Pons (tissue), 1 donor: ENCODE data around the gene CROCC.
"Not testable (repeated sequence)": the region's sequence is repeated elsewhere in the genome, so short reads cannot be mapped to it uniquely, and the experiment has no call there.

Source experiments
- DNase-seq: peaks from one replicate; pipeline ENCODE4 v3.0.0-alpha.2; 2016; ENCODE audit warnings: low spot score

Gene CROCC

GRCh38 chr1:16897653-16898052 lies 24.1 kb upstream of the CROCC start:
- not testable (repeated sequence) for DNase-seq

GRCh38 chr1:16898298-16898697 lies 23.4 kb upstream of the CROCC start:
- not testable (repeated sequence) for DNase-seq

DNA sequence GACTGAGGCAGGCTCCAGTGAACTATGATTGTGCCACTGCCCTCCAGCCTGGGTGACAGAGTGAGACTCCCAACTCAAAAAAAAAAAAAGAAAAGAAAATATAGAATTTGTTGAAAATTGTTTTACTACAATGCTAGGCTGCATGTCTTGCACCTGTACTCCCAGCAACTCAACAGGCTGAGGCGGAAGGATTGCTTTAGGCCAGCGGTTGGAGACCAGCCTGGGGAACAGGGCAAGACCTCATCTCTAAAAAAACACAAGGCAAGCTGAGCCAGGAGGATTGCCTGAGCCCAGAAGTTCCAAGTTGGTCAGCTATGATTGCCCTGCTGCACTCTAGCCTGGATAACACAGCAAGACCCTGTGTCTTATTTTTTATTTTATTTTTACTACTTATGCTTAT lies 22.7 kb upstream of the CROCC start:
- not testable (repeated sequence) for DNase-seq

GRCh38 chr1:16900751-16901150 lies 21.0 kb upstream of the CROCC start:
- no peak for DNase-seq

- not testable (repeated sequence) for DNase-seq
Observed at GRCh38 chr1:16901371-16901770, 20.4 kb upstream of the CROCC start.

DNA sequence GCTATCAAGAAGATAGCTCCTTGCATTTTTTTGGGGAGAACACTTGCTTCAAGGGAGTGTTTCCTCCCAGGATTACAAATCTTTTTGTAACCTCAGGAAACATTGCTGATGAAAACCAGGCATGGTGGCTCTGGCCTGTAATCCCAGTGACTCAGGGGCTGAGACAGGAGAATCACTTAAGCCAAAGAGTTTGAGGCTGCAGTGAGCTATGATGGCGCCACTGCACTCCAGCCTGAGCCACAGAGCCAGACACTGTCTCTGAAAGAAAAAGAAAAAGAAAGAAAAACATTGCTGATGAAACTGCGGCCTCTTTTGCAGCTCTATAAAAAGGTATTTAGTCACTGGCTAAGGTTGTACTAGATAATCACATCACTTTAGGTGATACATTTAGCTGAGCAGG lies 18.7 kb upstream of the CROCC start:
- DNase-seq = no peak

DNA sequence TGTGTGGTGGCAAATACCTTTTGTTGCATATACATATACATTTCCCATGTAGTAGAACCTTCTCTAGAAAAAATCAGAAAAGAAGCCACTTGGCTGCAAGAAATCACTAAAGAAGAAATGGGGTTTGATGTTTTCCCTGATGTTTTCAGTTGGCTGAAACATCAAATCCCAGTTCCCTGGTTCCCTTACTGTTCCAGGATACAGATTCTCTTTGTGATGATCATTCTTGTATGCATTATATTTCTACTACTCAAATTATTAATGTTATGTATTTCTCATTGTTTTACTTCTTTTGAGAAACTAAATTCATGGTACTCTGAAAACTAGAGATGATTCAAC lies 18.3 kb upstream of the CROCC start:
- no peak for DNase-seq

- peak; percentile 100 for DNase-seq
Observed at GRCh38 chr1:16904560-16905109, 17.1 kb upstream of the CROCC start.

DNA sequence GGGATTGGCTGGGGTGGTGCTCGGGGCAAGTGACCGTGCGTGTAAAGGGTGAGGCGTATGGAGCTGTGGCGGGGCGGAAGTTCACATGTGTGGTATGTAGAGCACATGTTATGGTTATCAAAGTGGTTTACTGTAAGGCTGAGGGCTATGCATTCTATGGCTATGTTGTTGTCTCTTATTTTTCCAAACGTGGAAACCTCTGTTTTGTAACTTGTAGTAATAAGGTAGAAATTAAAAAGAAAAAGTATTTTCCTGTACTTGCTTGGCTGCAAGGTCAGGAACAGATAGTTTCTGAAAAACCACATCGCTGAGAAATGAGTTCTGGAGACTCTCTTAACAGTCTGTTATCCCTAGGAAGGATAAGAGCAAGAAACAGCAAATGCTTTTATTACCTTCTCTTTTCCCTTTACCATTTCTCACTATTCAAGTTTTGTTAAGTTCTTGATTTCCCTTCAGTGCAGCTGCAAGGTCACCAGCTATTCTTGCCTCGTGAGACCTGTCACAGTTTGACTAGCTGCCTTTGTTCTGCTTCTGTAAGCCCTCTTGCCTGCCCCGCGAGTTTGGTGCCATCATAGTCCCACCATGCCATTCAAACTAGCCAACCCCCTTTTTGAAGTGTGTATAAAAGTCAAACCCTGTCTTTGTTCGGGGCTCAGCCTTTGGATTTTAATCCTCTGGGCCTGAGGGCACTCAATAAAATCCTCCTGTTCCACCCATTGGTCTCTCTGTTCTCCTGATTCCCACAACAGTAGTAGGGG lies 16.4 kb upstream of the CROCC start:
- DNase-seq = peak; percentile 93

GRCh38 chr1:16905868-16906702 lies 15.6 kb upstream of the CROCC start:
- no peak for DNase-seq

- no peak for DNase-seq
Observed at GRCh38 chr1:16906873-16907272, 14.9 kb upstream of the CROCC start.

DNA sequence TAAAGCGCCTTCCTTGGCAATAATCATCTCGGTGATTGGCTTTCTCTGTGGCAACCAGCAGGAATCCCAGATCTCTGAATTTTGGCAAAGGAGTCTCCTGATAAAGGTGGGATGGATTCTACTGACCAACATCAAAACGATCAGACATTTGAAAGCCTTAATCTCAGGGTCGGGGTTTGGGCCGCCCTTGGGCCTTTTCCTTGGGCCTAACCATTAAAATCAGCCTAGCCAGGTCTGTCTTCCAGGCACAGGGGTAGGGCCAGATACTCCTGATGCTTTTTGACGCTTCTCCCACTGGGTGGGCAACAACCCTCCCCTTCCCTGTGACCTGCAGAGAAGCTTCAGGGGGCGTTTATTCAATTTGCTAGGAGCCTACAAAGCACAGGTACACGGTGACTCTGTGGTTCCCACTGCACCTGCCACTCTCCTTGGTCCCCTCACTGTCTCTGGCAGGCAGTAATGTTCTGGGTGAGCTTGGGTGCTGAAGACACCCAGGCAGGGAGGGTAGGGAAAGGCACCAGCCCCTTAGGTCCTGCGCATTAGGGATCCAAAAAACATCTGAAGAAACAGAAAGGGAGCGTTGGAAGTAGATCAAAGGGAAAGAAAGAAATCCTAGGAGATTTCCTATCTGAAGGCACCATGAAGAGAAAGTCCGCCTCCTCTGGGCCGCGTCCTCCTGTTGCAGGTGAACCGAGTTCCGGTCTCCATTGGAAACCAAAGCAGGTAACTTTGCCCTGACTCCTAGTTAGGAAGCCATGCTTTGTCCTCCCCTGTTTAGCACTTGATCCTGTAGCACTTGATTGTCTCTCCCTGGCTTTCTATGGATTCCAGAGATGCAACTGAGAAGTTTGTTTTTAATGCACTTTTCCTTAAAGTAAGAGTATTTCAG lies 13.6 kb upstream of the CROCC start:
- DNase-seq = no peak

DNA sequence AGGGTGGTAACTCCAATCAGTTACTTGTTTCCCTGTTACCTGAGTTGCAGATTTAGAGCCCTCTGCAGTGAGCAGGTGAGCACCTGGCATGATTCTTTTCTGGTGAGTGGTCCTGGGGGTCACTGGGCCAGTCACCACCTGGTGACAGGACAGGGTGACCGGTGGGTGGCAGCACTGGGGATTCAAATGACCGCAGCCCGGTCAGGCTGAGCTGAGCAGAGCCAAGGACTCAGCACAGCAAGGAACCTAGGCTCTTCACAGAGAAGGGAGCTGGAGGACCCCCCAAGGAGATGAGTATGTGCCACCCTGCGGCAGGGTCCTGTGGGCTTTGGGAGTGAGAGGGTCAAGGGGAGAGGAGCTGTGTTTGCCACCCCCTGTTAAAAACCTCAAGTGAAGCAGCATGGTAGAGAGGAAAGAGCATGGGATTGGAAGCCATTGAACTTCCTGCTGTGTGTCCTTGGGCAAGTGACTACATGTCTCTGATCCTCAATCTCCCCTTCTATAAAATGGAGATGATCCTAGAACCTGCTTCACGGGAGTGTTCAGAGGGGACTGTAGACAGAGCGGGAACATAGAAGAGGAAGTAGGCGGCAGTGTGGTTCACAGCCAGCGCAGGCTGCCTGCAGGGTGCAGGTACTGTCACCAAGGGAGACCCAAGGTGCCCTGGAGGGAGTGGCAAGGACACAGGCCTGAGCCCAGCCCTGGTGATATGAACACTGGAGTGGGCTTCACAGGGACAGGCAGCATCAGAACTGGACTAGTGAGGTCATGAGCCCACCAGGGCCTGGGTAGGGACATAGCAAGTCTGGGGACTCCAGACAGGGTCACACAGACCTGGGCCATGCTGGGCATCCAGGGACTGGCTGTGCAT lies 9.6 kb upstream of the CROCC start:
- not testable (repeated sequence) for DNase-seq

DNA sequence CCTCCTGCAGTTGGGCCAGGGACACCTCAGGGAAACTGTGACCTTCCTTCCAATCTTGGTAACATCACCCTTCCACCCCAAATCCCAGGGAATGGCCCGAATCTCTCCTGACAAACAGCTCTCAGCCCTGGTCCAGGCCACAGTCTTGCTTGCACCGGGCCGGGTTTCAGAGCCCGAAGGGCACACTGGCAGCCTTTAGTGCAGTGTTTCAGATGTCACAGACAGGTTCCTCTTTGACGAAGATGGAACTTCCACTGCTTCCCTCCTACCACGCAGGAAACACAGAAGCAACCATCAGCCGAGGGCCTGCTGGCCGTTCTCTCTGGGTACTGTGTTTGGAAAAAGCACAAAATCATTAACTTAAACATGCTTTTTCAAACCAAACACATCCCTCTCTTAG lies 9.0 kb upstream of the CROCC start:
- peak; percentile 70 for DNase-seq

DNA sequence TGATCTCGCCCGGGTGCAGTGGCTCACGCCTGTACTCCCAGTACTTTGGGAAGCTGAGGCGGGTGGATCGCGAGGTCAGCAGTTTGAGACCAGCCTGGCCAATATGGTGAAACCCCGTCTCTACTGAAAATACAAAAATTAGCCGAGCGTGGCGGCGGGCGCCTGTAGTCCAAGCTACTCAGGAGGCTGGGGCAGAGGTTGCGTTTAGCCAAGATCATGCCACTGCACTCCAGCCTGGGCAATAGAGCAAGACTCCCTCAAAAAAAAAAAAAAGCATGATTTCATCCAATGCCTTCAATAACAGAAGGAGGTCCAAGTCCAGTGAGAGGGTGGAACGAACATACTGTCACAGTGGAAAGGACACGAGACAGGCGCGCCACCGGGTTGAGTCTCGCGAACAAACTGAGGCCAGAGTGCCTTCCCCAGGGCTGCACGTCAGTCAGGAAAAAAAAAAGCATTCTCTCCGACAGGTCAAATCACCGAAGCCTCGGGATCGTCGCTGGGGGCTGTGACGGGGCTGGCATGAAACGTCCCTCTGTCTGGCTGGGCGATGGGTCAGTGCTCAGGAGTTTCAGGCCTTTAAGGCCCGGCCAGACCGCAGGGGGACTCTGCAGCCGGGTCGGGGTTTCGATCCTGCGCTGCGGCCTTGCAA lies 8.4 kb upstream of the CROCC start:
- peak; percentile 64 for DNase-seq

DNA sequence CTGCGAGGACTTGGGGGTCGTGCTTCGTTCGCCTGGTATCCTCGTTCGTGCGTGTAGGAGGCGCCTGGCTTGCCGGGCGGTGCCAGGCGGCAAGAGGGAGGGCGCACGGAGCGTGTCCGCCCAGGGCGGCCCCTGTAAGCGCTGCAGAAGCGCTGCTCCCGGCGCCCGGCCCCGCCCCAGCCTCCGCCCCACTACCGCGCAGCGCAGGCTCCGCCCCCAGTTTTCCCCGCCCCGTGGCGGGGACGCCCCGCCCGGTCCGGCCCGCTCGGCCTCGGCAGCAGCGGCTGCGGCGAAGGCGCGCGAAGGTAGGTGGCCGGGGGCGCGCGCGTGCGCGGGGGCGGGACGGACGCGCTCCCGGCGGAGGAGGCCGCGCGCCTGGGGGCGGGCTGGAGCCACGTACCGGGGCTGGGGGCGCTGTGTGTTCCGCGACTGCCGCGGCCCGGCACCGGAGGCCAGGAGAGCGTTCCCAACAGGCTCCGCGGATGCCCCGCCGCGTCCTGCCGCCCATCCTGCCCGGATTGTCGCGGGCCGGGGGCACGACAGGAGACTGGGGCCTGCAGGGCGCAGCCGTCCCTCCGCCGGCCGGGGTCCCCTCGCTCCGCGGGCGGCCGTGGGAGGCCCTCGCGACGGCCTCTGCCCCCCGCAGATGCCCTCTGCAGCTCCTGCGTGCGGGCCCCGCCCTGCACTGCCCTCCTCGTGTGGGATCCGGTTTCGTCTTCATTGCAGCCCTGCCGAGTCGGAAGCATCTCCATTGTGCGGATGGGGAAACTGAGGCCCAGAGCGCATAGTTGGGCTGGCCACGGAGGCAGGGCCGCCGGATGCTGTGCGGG lies 7.7 kb upstream of the CROCC start:
- DNase-seq = peak; percentile 99

DNA sequence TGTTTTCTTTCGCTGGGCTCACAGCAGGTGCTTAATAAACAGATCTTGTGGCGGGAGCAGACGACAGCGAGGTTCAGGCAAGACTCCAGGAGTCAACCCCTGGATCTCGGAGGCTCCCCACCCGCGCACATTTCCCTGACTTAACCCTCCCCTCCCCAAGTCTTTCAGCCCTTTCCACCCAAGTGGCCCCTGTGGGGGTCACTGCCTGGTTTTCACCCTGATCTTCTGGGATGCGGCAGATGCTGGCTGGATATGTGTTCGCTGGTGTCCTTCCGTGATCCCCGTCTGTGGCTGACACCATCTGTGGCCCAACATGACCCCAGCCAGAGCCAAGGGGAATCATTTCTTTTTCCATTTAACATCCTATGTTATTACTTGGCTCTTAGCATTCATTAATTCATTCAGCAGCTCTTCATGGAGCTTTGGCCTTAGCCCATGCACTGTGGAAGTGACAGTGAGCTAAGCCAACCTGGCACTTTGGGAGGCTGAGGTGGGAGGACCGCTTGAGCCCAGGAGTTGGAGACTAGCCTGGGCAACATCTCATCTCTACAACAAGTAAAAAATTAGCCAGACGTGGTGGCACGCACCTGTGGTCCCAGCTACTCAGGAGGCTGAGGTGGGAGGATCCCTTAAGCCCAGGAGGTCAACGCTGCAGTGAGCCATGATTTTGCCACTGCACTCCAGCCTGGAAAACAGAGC lies 6.7 kb upstream of the CROCC start:
- not testable (repeated sequence) for DNase-seq

DNA sequence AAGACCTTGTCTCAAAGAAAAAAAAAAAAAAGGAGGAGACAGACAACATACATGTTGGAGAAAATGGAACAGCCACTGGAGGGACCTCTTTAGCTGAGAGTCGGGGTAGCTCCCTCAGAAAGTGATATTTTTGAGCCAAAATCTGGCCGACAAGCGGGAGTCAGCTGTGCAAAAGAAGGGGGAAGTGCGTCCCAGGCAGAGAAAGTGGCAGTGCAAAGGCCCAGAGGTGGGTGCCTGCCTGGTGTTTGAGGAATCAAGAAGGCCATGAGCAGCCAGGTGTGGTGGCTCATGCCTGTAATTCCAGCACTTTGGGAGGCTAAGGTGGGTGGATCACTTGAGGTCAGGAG lies 6.1 kb upstream of the CROCC start:
- peak; percentile 75 for DNase-seq
